ENCODE data around the gene DEPDC7.

DEPDC7 gene

DNA sequence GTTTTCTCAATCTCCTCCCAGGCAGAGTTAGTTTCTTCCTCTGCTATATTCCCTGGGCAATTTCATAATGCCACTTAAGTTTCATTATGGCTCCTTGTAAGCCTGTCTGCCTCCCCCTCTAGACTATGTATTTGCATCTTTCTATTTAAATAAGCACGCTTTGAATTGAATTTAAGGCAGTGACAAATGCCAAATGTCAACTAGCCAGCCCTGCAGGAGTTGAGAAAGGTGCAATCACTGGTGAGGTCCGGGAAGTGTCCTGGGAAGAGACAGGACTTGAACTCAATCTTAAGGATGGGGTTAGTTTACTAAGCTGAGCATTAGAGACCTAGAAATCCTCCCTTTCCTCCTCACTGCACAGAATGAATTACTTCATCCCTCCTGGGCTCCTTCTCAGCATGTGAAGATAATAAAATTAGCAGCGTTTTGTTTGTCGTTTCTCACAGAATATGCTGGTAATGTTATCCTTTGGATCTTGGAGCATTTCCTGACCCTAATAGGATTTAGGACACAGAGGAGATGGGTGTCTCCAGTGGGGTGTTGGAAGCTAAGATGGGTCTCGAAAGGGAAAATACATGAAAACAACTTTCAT, 25.3 kb downstream of the DEPDC7 start (continued):
- TF ChIP-seq ZNF2 (tag by site-specific recombination; IDR thresholded peaks at IDR 0.05) (no peak), MZF1 (tag by site-specific recombination; IDR thresholded peaks at IDR 0.05; ENCODE audit: borderline replicate concordance) (no peak), WT1 (tag by site-specific recombination; IDR thresholded peaks at IDR 0.05) (peak; percentile 92), ZIC2 (tag by site-specific recombination; IDR thresholded peaks at IDR 0.05) (peak; percentile 54), MYNN (tag by site-specific recombination; IDR thresholded peaks at IDR 0.05; ENCODE audit: borderline replicate concordance) (no peak), SP7 (tag by site-specific recombination; IDR thresholded peaks at IDR 0.05) (0 out of 2 replicates have a peak, but pooled peaks have one; percentile 14), ZNF510 (tag by site-specific recombination; IDR thresholded peaks at IDR 0.05; ENCODE audit: insufficient replicate concordance) (no peak), ZNF366 (tag by site-specific recombination; conservative IDR thresholded peaks at IDR 0.05) (no peak), IKZF3 (tag by site-specific recombination; IDR thresholded peaks at IDR 0.05) (peak; percentile 86), KLF1 (tag by site-specific recombination; IDR thresholded peaks at IDR 0.05) (no peak), ZNF548 (tag by site-specific recombination; IDR thresholded peaks at IDR 0.05) (no peak), ZNF10 (tag by site-specific recombination; IDR thresholded peaks at IDR 0.05) (no peak), ZNF585B (tag by site-specific recombination; IDR thresholded peaks at IDR 0.05) (no peak), ZNF629 (tag by site-specific recombination; IDR thresholded peaks at IDR 0.05) (peak; percentile 23; the same call in 1 of the 2 replicates), ZNF133 (tag by site-specific recombination; IDR thresholded peaks at IDR 0.05) (no peak), ZNF658 (tag by site-specific recombination; IDR thresholded peaks at IDR 0.05) (no peak), ZNF571 (tag by site-specific recombination; IDR thresholded peaks at IDR 0.05) (no peak), ZNF76 (tag by site-specific recombination; IDR thresholded peaks at IDR 0.05; ENCODE audit: borderline replicate concordance, low read depth) (no peak), ZNF777 (tag by site-specific recombination; IDR thresholded peaks at IDR 0.05; ENCODE audit: borderline replicate concordance) (no peak), ZNF292 (tag by site-specific recombination; IDR thresholded peaks at IDR 0.05; ENCODE audit: borderline replicate concordance, low read depth) (no peak), ZNF354C (tag by site-specific recombination; IDR thresholded peaks at IDR 0.05; ENCODE audit: borderline replicate concordance, low read depth) (no peak), ZNF600 (tag by site-specific recombination; IDR thresholded peaks at IDR 0.05) (0 out of 2 replicates have a peak, but pooled peaks have one; percentile 14)
- TF ChIP-seq, protein P1, sequence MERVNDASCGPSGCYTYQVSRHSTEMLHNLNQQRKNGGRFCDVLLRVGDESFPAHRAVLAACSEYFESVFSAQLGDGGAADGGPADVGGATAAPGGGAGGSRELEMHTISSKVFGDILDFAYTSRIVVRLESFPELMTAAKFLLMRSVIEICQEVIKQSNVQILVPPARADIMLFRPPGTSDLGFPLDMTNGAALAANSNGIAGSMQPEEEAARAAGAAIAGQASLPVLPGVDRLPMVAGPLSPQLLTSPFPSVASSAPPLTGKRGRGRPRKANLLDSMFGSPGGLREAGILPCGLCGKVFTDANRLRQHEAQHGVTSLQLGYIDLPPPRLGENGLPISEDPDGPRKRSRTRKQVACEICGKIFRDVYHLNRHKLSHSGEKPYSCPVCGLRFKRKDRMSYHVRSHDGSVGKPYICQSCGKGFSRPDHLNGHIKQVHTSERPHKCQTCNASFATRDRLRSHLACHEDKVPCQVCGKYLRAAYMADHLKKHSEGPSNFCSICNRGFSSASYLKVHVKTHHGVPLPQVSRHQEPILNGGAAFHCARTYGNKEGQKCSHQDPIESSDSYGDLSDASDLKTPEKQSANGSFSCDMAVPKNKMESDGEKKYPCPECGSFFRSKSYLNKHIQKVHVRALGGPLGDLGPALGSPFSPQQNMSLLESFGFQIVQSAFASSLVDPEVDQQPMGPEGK (tag by site-specific recombination; IDR thresholded peaks at IDR 0.05) = no peak
- TF ChIP-seq, protein P2, sequence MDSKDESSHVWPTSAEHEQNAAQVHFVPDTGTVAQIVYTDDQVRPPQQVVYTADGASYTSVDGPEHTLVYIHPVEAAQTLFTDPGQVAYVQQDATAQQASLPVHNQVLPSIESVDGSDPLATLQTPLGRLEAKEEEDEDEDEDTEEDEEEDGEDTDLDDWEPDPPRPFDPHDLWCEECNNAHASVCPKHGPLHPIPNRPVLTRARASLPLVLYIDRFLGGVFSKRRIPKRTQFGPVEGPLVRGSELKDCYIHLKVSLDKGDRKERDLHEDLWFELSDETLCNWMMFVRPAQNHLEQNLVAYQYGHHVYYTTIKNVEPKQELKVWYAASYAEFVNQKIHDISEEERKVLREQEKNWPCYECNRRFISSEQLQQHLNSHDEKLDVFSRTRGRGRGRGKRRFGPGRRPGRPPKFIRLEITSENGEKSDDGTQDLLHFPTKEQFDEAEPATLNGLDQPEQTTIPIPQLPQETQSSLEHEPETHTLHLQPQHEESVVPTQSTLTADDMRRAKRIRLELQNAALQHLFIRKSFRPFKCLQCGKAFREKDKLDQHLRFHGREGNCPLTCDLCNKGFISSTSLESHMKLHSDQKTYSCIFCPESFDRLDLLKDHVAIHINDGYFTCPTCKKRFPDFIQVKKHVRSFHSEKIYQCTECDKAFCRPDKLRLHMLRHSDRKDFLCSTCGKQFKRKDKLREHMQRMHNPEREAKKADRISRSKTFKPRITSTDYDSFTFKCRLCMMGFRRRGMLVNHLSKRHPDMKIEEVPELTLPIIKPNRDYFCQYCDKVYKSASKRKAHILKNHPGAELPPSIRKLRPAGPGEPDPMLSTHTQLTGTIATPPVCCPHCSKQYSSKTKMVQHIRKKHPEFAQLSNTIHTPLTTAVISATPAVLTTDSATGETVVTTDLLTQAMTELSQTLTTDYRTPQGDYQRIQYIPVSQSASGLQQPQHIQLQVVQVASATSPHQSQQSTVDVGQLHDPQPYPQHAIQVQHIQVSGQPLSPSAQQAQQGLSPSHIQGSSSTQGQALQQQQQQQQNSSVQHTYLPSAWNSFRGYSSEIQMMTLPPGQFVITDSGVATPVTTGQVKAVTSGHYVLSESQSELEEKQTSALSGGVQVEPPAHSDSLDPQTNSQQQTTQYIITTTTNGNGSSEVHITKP (tag by site-specific recombination; IDR thresholded peaks at IDR 0.05) = no peak
- TF ChIP-seq, protein P3, sequence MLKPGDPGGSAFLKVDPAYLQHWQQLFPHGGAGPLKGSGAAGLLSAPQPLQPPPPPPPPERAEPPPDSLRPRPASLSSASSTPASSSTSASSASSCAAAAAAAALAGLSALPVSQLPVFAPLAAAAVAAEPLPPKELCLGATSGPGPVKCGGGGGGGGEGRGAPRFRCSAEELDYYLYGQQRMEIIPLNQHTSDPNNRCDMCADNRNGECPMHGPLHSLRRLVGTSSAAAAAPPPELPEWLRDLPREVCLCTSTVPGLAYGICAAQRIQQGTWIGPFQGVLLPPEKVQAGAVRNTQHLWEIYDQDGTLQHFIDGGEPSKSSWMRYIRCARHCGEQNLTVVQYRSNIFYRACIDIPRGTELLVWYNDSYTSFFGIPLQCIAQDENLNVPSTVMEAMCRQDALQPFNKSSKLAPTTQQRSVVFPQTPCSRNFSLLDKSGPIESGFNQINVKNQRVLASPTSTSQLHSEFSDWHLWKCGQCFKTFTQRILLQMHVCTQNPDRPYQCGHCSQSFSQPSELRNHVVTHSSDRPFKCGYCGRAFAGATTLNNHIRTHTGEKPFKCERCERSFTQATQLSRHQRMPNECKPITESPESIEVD (tag by site-specific recombination; IDR thresholded peaks at IDR 0.05) = peak; percentile 57
- TF ChIP-seq, protein P4, sequence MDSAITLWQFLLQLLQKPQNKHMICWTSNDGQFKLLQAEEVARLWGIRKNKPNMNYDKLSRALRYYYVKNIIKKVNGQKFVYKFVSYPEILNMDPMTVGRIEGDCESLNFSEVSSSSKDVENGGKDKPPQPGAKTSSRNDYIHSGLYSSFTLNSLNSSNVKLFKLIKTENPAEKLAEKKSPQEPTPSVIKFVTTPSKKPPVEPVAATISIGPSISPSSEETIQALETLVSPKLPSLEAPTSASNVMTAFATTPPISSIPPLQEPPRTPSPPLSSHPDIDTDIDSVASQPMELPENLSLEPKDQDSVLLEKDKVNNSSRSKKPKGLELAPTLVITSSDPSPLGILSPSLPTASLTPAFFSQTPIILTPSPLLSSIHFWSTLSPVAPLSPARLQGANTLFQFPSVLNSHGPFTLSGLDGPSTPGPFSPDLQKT (IDR thresholded peaks at IDR 0.05; ENCODE audit: borderline replicate concordance, low read depth, low read length) = no peak
- TF ChIP-seq, protein P5, sequence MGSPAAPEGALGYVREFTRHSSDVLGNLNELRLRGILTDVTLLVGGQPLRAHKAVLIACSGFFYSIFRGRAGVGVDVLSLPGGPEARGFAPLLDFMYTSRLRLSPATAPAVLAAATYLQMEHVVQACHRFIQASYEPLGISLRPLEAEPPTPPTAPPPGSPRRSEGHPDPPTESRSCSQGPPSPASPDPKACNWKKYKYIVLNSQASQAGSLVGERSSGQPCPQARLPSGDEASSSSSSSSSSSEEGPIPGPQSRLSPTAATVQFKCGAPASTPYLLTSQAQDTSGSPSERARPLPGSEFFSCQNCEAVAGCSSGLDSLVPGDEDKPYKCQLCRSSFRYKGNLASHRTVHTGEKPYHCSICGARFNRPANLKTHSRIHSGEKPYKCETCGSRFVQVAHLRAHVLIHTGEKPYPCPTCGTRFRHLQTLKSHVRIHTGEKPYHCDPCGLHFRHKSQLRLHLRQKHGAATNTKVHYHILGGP (tag by site-specific recombination; IDR thresholded peaks at IDR 0.05) = no peak
- TF ChIP-seq, protein P6, sequence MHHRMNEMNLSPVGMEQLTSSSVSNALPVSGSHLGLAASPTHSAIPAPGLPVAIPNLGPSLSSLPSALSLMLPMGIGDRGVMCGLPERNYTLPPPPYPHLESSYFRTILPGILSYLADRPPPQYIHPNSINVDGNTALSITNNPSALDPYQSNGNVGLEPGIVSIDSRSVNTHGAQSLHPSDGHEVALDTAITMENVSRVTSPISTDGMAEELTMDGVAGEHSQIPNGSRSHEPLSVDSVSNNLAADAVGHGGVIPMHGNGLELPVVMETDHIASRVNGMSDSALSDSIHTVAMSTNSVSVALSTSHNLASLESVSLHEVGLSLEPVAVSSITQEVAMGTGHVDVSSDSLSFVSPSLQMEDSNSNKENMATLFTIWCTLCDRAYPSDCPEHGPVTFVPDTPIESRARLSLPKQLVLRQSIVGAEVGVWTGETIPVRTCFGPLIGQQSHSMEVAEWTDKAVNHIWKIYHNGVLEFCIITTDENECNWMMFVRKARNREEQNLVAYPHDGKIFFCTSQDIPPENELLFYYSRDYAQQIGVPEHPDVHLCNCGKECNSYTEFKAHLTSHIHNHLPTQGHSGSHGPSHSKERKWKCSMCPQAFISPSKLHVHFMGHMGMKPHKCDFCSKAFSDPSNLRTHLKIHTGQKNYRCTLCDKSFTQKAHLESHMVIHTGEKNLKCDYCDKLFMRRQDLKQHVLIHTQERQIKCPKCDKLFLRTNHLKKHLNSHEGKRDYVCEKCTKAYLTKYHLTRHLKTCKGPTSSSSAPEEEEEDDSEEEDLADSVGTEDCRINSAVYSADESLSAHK (tag by site-specific recombination; IDR thresholded peaks at IDR 0.05) = no peak
